GM10847 (cell line): ENCODE data around the gene VIPR1.

Source experiments
- POLR2A ChIP-seq: IDR thresholded peaks from 2 replicates; pipeline ENCODE4 v1.6.1; 2011; ENCODE audit not compliant: insufficient read length; ENCODE audit errors: extremely low read depth

Gene VIPR1

GRCh38 chr3:42501681-42502428 lies 588 bp upstream of the VIPR1 start:
- TF ChIP-seq POLR2A: no peak

GRCh38 chr3:42503251-42503924 lies 945 bp downstream of the VIPR1 start:
- no peak for TF ChIP-seq POLR2A

DNA sequence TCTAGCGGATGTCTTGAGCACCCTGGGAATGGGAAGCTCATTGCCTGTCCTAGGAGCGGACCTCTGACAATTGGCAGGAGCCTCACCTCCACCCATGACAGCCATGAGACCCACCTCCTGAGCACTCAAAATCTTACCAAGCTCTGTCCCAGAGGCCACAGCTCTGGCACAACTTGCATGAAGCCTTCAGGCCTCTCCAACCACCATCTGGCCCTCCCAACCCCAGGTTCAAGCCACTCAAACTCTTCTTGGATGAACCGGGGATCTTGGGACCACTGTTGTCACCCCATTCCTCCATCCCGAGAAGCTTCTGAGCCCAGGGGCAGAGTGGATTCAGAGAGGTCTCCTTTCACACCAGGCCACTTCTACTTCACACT lies 1.5 kb downstream of the VIPR1 start:
- no peak for TF ChIP-seq POLR2A

DNA sequence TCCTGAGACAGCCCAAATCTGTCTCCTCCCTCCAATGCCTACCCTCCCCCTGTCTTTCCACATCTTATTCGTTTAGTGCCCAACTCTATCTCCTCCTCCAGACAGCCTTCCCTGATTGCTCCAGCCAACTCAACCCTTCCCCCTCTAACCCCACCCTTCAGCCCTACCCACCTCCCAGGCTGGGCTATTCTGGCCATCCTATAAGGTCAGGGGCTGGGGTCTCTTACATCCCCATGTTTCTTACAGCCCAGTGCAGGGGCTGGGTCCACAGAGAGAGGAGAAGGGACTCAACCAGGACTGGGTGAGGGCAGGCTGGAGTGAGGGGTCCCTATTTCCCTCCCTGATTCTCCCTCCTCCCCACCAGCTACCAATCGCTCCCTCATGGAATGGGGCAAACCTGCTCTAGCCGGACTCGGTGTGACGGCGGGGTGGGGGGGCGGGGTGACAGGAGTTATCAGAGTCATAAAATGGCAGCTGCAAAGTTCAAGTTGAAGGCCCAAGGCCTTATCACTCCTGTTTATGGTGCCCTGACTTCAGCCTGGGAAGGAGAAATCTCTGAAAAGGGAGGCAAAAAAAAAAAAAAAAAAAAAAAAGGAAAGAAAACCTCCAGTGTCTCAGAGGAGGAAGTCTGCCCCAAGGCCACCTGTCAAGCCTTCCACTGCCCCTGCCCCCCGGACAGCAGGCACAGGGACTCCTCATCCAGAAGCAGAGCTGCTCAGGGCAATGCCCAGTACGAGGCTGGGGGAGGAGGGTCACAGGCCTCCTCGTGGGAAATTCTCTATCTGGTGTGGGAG lies 2.1 kb downstream of the VIPR1 start:
- TF ChIP-seq POLR2A: no peak

DNA sequence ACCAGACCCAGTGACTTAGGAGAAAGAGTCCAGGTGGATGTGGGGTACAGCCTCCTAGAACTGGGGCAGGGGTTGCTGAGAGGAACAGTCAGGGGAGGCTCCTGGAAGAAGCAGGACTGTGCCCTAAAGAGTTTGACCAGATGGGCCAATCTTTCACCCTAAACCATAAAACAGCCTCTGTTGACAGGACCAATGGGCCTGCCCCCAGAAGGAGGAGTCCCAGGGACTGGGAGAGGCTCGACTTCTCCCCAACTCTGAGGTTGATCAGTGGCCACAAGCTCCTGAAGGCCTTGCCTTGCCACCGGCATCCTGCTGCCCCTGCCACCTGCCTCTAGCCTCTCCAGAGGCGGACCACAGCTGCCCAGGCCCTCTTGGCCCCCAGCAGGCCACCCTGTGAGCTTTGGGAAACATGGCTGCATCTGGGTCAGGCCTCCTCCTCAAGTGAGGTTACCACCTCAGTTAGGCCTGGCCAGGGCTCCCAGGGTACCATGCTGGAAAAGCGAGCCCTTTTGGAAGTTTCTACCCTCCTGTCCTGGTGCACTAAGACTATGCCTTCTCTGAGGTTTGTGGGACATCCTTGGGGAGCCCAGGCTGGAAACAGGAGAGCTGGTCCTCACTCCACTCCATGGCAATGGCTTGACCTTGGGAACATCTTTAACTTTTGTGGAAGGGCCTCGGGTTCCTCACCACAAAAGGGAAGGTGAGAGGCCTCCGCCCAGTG lies 2.8 kb downstream of the VIPR1 start:
- TF ChIP-seq POLR2A: no peak

DNA sequence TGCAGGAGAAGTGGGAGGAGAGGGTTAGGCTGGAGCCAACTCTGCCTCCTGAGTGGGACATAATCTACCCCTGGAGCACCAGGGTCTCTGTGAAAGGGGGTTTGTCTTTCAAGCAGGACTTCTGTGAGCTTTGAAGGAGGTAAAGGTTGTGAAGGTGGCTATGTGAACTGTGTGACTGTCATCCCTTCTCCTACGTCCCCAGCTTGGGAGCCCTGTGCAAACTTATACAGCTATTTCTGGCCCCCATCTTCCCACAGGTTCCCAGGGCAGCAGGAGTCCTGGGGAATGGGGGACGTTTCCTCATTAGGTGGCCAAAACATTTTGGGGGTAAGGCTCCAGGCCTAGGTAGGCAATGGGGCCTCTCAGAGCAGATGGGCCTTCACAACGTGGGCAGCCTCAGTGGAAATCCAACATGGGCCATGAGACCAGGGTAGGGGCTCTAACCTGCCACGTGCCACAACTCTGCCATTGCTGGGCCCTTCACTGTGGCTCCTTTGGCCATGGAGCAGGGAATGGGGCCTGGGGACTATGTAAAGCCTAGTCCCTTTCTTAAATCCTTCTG lies 3.5 kb downstream of the VIPR1 start:
- TF ChIP-seq POLR2A: no peak

GRCh38 chr3:42507252-42507651 lies 4.8 kb downstream of the VIPR1 start:
- TF ChIP-seq POLR2A: no peak

- TF ChIP-seq POLR2A: no peak
These were observed 5.4 kb downstream of the VIPR1 start for GRCh38 chr3:42507761-42508335.

GRCh38 chr3:42508562-42508961 lies 6.1 kb downstream of the VIPR1 start:
- no peak for TF ChIP-seq POLR2A

GRCh38 chr3:42509111-42509510 lies 6.7 kb downstream of the VIPR1 start:
- no peak for TF ChIP-seq POLR2A

- TF ChIP-seq POLR2A: no peak
These were observed 7.9 kb downstream of the VIPR1 start for GRCh38 chr3:42510325-42510724.

DNA sequence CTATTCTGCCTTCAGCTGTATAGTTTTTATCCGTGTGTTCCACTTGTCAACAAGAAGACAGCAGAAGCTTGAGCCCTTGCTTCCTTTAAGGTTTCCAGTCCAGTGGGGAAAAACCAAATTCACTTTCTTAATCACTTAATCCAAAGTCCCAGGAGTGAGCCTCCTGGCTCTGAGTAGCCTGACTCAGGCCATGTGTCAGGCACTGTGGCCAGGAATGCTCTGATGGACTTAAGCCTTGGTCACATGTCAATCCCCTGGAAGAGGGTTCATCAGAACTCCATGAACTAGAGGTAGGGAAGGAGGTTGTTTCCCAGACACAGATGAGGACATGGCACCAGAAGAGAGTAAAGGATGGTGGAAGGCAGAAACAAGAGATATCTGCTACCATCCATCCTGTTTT lies 8.8 kb downstream of the VIPR1 start:
- TF ChIP-seq POLR2A: no peak

GRCh38 chr3:42511736-42512135 lies 9.3 kb downstream of the VIPR1 start:
- TF ChIP-seq POLR2A: no peak

DNA sequence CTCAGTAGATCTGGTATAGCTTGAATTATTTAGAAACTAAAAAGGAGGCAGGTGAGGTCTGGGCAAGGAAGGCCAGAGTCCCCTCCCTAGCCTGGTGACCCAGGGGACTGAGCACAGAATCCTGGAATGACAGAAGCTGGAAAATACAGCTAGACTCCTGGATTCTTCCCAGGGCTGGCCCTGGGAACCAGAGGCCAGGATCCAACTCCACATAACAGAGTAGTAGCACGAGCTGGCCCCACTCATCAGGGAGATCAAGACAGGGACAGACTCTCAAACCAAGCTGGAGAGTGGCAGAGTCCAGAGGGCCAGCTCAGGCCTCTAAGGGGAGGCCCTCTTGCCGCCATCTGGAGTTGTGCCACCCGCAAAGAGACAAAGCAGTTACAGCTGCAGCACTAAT lies 10.7 kb downstream of the VIPR1 start:
- no peak for TF ChIP-seq POLR2A

GRCh38 chr3:42513521-42513920 lies 11.1 kb downstream of the VIPR1 start:
- no peak for TF ChIP-seq POLR2A
